ENCODE results near the gene GRIK4. TPM values are rescaled to one million over a fixed set of nuclear protein-coding genes. Genes with fewer than 3 reads are reported as not detected.

Gene GRIK4
- total RNA-seq, 4 donors from 2014 or later = under 0.01 to 0.69 (median 0.25) TPM

GRCh38 chr11:120686516-120686915 lies 175.0 kb downstream of the GRIK4 start:
- peaks cover 42% of the 10 kb centered on the region for H3K27me3 ChIP-seq
- no peak overlapping the region for H3K27ac ChIP-seq
- no peaks in the 10 kb centered on the region for H3K9me3 ChIP-seq
- H3K4me1 ChIP-seq = no peaks in the 10 kb centered on the region
- no peak overlapping the region for H3K4me3 ChIP-seq
- 80 to 100% methylated on average over 1 to 7 of the region's 7 CpGs for WGBS, 2 donors (ENCODE audit: low coverage in 1 of 2)
- H3K36me3 ChIP-seq = no peaks in the 10 kb centered on the region
- no peak for ATAC-seq
- no peak for TF ChIP-seq POLR2AphosphoS5 (IDR thresholded peaks at IDR 0.05)

GRCh38 chr11:120688163-120688562 lies 176.6 kb downstream of the GRIK4 start:
- Histone ChIP-seq H3K36me3 (no peaks in the 10 kb centered on the region), H3K4me3 (no peak overlapping the region), H3K27ac (no peak overlapping the region), H3K27me3 (peaks cover 34% of the 10 kb centered on the region), H3K9me3 (no peaks in the 10 kb centered on the region), H3K4me1 (no peaks in the 10 kb centered on the region)
- TF ChIP-seq EP300 (IDR thresholded peaks at IDR 0.05) (no peak), CTCF (IDR thresholded peaks at IDR 0.05) (no peak), POLR2AphosphoS5 (IDR thresholded peaks at IDR 0.05) (no peak), POLR2A (IDR thresholded peaks at IDR 0.05) (no peak)
- no peak for ATAC-seq
- 56 to 100% methylated on average over 1 of the region's 1 CpG for WGBS, 2 donors (ENCODE audit: low coverage in 1 of 2)

GRCh38 chr11:120689596-120690275 lies 178.2 kb downstream of the GRIK4 start:
- 88 to 92% methylated on average over 3 to 7 of the region's 7 CpGs for WGBS, 2 donors (ENCODE audit: low coverage in 1 of 2)
- no peak for TF ChIP-seq POLR2AphosphoS5 (IDR thresholded peaks at IDR 0.05)
- TF ChIP-seq POLR2A (IDR thresholded peaks at IDR 0.05) = no peak
- TF ChIP-seq EP300 (IDR thresholded peaks at IDR 0.05) = no peak
- TF ChIP-seq CTCF (IDR thresholded peaks at IDR 0.05) = no peak
- Histone ChIP-seq H3K27me3 (peaks cover 22% of the 10 kb centered on the region), H3K9me3 (no peaks in the 10 kb centered on the region), H3K4me1 (no peaks in the 10 kb centered on the region), H3K36me3 (no peaks in the 10 kb centered on the region), H3K4me3 (no peak overlapping the region), H3K27ac (no peak overlapping the region)
- ATAC-seq = no peak

- no peaks in the 10 kb centered on the region for H3K9me3 ChIP-seq
- TF ChIP-seq CTCF (IDR thresholded peaks at IDR 0.05) = no peak
- no peak for TF ChIP-seq POLR2A (IDR thresholded peaks at IDR 0.05)
- no peak for TF ChIP-seq EP300 (IDR thresholded peaks at IDR 0.05)
- no peak for TF ChIP-seq POLR2AphosphoS5 (IDR thresholded peaks at IDR 0.05)
- 73 to 100% methylated on average over 1 to 2 of the region's 5 CpGs for WGBS, 2 donors (ENCODE audit: low coverage in 1 of 2)
- H3K36me3 ChIP-seq = no peaks in the 10 kb centered on the region
- no peak overlapping the region for H3K4me3 ChIP-seq
- no peak for ATAC-seq
- no peak overlapping the region for H3K27ac ChIP-seq
- H3K27me3 ChIP-seq = peaks cover 15% of the 10 kb centered on the region
- no peaks in the 10 kb centered on the region for H3K4me1 ChIP-seq
Measured at GRCh38 chr11:120690406-120690805, 178.9 kb downstream of the GRIK4 start.

- WGBS, 2 donors (ENCODE audit: low coverage in 1 of 2) = 61 to 83% methylated on average over 3 of the region's 4 CpGs
- H3K36me3 ChIP-seq = no peaks in the 10 kb centered on the region
- ATAC-seq = no peak
Measured at GRCh38 chr11:120694726-120695125, 183.2 kb downstream of the GRIK4 start.

More at GRCh38 chr11:120694726-120695125, 183.2 kb downstream of the GRIK4 start:
- H3K4me1 ChIP-seq = no peaks in the 10 kb centered on the region
- no peaks in the 10 kb centered on the region for H3K9me3 ChIP-seq
- H3K27me3 ChIP-seq = peaks cover 11% of the 10 kb centered on the region
- H3K4me3 ChIP-seq = no peak overlapping the region
- TF ChIP-seq POLR2AphosphoS5 (IDR thresholded peaks at IDR 0.05) (no peak), CTCF (IDR thresholded peaks at IDR 0.05) (no peak), POLR2A (IDR thresholded peaks at IDR 0.05) (no peak), EP300 (IDR thresholded peaks at IDR 0.05) (no peak)
- no peak overlapping the region for H3K27ac ChIP-seq
